IPS DF 6.9 (cell line): ENCODE measurements around the gene TIAM1.

ENCODE experiments used
- DNase-seq: peaks from one replicate; pipeline ENCODE4 v3.0.0-alpha.2; 2013; ENCODE audit warnings: low read depth, low spot score
- H3K27ac ChIP-seq: one replicate; pipeline ENCODE4 v1.5.1; 2013; ENCODE audit warnings: low read length, control low read depth
- H3K27me3 ChIP-seq: 2 replicates; pipeline ENCODE4 v1.6.1; 2013; ENCODE audit warnings: mild to moderate bottlenecking, low read length; ENCODE audit not compliant: control insufficient read depth, insufficient read depth
- H3K36me3 ChIP-seq: 2 replicates; pipeline ENCODE4 v1.6.1; 2013; ENCODE audit warnings: low read length; ENCODE audit not compliant: control insufficient read depth, insufficient read depth
- H3K4me1 ChIP-seq: 2 replicates; pipeline ENCODE4 v1.6.1; 2013; ENCODE audit warnings: low read length; ENCODE audit not compliant: control insufficient read depth, insufficient read depth
- H3K4me3 ChIP-seq: 2 replicates; pipeline ENCODE4 v1.5.1; 2013; ENCODE audit warnings: mild to moderate bottlenecking, low read length
- H3K9me3 ChIP-seq: 2 replicates; pipeline ENCODE4 v1.6.1; 2013; ENCODE audit warnings: low read length, inconsistent platforms; ENCODE audit not compliant: control insufficient read depth, insufficient read depth
- WGBS: extraction: QIAGEN DNeasy Blood & Tissue Kit; methylation state at CpG from one replicate; pipeline ENCODE4 v1.1.7; 2013; ENCODE audit warnings: mixed read lengths, missing lambda C conversion rate; ENCODE audit not compliant: insufficient read length, insufficient coverage; 5-methylcytosine and 5-hydroxymethylcytosine counted together

The TIAM1 gene

DNA sequence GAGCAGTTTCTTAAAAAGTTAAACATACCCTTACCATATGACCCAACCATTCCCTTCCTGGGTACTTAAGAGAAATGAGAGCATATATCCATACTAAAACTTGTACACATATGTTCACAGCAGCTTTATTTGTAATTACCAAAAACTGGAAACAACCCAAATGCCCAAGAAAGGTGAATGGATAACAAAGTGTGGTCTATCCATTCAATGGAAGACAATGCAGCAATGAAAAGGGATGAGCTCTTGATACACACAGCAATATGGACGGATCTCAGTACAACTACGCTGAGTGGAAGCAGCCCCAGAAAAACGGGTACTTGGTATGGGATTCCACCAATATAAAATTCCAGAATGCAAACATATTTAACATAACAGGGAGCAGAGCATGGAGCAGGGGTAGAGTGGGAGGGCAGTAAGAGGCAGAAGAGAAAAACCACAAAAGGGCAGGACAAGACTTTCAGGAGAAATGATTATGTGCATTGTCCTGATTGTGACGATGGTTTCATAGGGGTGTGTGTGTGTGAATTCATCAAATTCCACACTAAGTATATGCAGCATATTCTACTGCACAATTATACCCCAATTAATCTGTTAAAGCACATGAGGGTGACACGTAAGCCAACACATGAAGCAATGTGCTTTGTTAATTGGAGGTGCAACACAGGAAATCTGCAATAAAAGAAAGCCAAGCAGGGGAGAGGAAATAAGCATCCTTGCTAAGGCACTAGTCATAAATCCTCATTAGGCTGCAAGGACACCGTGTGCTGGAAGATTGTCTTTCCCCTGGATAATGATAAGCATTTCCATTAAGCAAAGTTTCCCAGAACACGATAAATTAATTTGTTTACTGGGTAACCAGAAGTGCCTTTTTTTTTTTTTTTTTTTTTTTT, 192.7 kb downstream of the TIAM1 start:
- Histone ChIP-seq H3K27ac (no peak overlapping the region), H3K4me3 (no peak overlapping the region), H3K4me1 (no peaks in the 10 kb centered on the region), H3K36me3 (no peaks in the 10 kb centered on the region), H3K9me3 (no peaks in the 10 kb centered on the region), H3K27me3 (no peaks in the 10 kb centered on the region)
- no CpG with 5 or more reads among the region's 7 CpGs for WGBS
- DNase-seq: no peak

DNA sequence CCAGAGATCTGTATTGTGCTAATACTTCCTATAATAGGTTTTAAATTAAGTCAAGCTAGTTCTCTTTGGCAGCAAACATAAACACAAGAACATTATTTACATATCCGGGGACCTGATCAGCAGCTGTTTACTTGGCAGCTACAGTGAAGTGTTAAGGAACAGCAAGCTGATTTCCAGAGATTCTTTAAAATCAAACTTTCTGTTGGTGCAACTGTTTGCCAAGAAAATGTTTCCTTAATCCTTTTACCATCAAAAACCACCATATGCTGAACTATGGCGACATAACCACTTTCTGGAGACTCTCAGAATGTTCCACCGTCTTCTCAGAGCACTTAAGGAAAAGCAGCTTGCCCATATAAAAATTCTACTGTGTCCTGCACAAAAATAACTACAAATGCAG, 198.8 kb downstream of the TIAM1 start:
- WGBS: no CpG with 5 or more reads among the region's 3 CpGs
- Histone ChIP-seq H3K9me3 (no peaks in the 10 kb centered on the region), H3K36me3 (0 out of 2 replicates have a peak, but pooled peaks cover 3% of the 10 kb centered on the region), H3K27ac (no peak overlapping the region), H3K4me3 (no peak overlapping the region), H3K27me3 (no peaks in the 10 kb centered on the region), H3K4me1 (peaks cover 2% of the 10 kb centered on the region)
- DNase-seq: no peak

DNA sequence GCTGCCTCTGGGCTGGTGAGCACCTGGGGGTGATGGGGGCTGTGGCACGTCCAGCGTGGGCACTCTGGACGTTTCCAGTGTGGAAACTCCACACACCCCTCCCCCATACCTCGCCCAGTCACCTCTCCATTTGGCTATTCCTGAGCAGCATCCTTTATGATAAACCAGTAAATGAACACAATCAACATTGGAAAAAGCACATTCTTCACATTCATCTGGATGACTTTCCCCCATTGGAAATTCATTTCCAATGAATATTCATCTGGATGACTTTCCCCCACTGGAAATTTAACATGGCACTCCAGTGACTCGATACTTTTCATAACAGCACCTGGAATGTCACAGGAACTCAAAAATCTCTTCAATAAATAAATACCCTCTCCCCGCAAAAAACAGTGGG, 201.0 kb downstream of the TIAM1 start:
- WGBS: no CpG with 5 or more reads among the region's 6 CpGs
- Histone ChIP-seq H3K27ac (no peak overlapping the region), H3K4me3 (no peak overlapping the region), H3K9me3 (no peaks in the 10 kb centered on the region), H3K4me1 (peaks cover 2% of the 10 kb centered on the region), H3K27me3 (no peaks in the 10 kb centered on the region), H3K36me3 (0 out of 2 replicates have a peak, but pooled peaks cover 3% of the 10 kb centered on the region)
- no peak for DNase-seq

DNA sequence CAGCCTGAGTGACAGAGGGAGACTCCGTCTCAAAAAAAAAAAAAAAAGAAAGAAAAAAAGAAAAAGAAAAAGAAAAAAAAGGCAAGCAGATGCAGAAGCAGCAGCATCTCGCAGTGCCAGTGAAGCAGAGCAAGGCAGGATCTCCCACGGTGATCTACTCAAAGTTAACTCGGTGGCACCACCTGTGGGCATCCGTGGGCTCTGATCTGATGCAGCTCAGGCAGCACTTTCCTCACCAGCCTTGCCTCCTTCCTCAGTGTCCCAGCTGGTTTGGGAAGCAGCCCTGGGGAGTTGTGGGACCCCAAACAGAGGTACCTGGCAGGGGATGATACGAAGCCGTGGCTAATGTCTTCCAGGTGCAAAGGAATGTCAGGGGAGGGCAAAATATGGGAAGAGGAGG, 201.5 kb downstream of the TIAM1 start:
- 0 out of 2 replicates have a peak, but pooled peaks cover 3% of the 10 kb centered on the region for H3K36me3 ChIP-seq
- no CpG with 5 or more reads among the region's 7 CpGs for WGBS
- no peak for DNase-seq

GRCh38 chr21:31141389-31142000, 202.6 kb downstream of the TIAM1 start:
- no peak for DNase-seq
- Histone ChIP-seq H3K27ac (no peak overlapping the region), H3K36me3 (0 out of 2 replicates have a peak, but pooled peaks cover 3% of the 10 kb centered on the region), H3K4me3 (no peak overlapping the region), H3K9me3 (no peaks in the 10 kb centered on the region), H3K27me3 (no peaks in the 10 kb centered on the region), H3K4me1 (peaks cover 2% of the 10 kb centered on the region)
- no CpG with 5 or more reads among the region's 11 CpGs for WGBS

More for the DNA sequence above, 201.5 kb downstream of the TIAM1 start:
- Histone ChIP-seq H3K4me1 (peaks cover 2% of the 10 kb centered on the region), H3K27me3 (no peaks in the 10 kb centered on the region), H3K4me3 (no peak overlapping the region), H3K27ac (no peak overlapping the region), H3K9me3 (no peaks in the 10 kb centered on the region)

DNA sequence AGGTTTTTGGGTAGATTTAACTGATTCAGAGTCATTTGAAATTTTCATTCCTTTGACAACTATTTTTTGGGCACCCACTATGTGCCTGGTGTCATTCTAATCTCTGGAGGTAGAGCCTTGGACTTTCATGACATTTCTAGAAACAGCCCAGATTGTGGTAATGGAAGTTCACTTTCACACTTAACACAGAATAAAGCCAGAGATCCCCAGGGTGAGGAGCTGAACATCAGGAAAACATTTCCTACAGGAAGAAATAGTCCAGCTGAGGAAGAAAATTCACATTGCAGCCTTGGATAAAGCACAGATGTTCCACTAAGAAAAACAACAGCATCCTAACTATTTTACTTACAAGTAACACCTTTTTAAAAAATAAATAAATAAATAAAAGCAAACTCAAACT, 203.4 kb downstream of the TIAM1 start:
- Histone ChIP-seq H3K27me3 (no peaks in the 10 kb centered on the region), H3K4me3 (no peak overlapping the region), H3K9me3 (no peaks in the 10 kb centered on the region), H3K4me1 (peaks cover 2% of the 10 kb centered on the region), H3K27ac (no peak overlapping the region), H3K36me3 (0 out of 2 replicates have a peak, but pooled peaks cover 3% of the 10 kb centered on the region)
- no peak for DNase-seq

DNA sequence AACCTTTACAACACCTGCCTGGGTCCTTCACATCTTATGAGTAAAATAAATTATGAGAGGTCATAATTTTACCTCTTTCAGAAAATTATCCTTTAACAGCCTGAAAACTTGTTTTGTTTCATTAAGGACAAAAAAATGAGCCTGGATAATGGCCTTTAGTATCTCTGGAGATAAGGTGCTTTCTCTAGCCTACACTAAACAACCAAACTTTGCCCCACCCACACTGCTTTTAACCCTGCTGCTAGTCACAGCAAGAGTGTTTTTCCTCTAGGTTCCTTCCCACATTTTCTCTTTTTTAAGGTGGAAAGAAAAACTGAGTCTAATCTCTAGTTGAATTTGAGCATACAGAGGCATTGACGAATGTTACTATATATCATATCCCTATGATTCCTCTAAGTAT, 204.0 kb downstream of the TIAM1 start:
- 0 out of 2 replicates have a peak, but pooled peaks cover 3% of the 10 kb centered on the region for H3K36me3 ChIP-seq
- no peak for DNase-seq
- H3K27me3 ChIP-seq: no peaks in the 10 kb centered on the region
- WGBS: no CpG with 5 or more reads among the region's 1 CpG
- no peaks in the 10 kb centered on the region for H3K9me3 ChIP-seq
- no peak overlapping the region for H3K27ac ChIP-seq
- peaks cover 2% of the 10 kb centered on the region for H3K4me1 ChIP-seq
- H3K4me3 ChIP-seq: no peak overlapping the region

- no peaks in the 10 kb centered on the region for H3K27me3 ChIP-seq
- no CpG with 5 or more reads among the region's 1 CpG for WGBS
- 0 out of 2 replicates have a peak, but pooled peaks cover 7% of the 10 kb centered on the region for H3K36me3 ChIP-seq
- H3K4me3 ChIP-seq: no peak overlapping the region
- H3K4me1 ChIP-seq: peaks cover 2% of the 10 kb centered on the region
- H3K27ac ChIP-seq: no peak overlapping the region
- no peak for DNase-seq
- H3K9me3 ChIP-seq: no peaks in the 10 kb centered on the region
Observed at GRCh38 chr21:31137960-31138359, 206.1 kb downstream of the TIAM1 start.

DNA sequence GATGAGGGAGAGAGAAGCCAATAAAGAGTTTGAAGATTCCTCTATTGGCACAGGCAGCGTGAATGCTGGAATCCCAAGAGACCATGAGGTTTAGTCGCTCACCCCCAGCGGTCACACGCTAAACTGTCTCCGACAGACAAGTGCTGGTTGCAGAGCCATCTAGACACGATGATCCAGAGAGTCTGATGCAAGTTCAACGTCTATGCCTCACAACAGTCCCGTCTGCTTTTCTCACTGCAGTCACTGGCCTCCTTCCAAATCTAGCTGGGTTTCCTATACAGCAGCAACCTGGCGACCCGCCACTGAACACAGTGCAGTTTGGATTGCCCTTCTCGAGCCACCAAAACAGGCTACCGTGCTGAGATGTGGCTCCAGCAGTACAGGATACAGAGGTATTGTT, 207.2 kb downstream of the TIAM1 start:
- no CpG with 5 or more reads among the region's 12 CpGs for WGBS

DNA sequence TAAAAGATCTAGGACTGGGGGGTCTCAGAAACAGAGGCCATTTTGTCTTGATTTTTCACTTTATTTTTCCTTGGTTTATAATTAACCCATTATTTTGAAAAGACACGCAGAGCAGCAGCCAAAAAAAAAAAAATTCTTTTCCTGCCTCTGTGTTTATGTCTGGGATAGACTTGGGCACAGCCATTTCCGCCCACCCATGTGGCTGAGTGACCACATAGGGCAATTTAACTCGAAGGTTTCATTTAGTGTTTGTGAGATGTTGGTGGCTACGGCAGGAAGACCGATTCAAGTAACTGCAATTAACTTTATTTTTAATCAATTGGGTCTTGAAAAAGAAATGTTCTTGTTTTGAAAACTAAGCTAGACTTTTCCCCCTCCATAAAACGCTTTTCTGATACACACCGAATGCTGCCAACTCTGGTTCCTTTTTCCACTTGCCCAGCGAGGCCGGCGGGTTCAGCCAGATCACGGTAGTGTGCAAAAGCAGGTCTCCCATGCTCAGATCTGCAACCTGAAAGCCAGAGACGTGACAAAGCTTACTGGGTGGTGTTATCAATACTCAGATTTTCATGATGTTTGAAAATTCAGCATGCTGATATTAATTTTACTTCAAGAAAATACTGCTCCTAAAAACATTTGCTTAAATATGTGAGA, 208.4 kb downstream of the TIAM1 start:
- H3K36me3 ChIP-seq: 0 out of 2 replicates have a peak, but pooled peaks cover 4% of the 10 kb centered on the region
- DNase-seq: no peak
- no peaks in the 10 kb centered on the region for H3K4me1 ChIP-seq
- no peaks in the 10 kb centered on the region for H3K27me3 ChIP-seq
- H3K27ac ChIP-seq: no peak overlapping the region
- WGBS: no CpG with 5 or more reads among the region's 12 CpGs
- H3K9me3 ChIP-seq: no peaks in the 10 kb centered on the region
- no peak overlapping the region for H3K4me3 ChIP-seq

More for the DNA sequence above, 207.2 kb downstream of the TIAM1 start:
- no peaks in the 10 kb centered on the region for H3K9me3 ChIP-seq
- 0 out of 2 replicates have a peak, but pooled peaks cover 7% of the 10 kb centered on the region for H3K36me3 ChIP-seq
- H3K27me3 ChIP-seq: no peaks in the 10 kb centered on the region
- no peaks in the 10 kb centered on the region; the same call in 1 of the 2 replicates for H3K4me1 ChIP-seq
- no peak overlapping the region for H3K4me3 ChIP-seq
- no peak for DNase-seq
- no peak overlapping the region for H3K27ac ChIP-seq
